GM23338 (cell line): ENCODE data around the gene DHRS3.

Source experiments
- CTCF ChIP-seq, 2 experiments: fragments of 200-600 bp in 1 of 2; sonication (generic) in 1 of 2; conservative IDR thresholded peaks; 2 replicates each; pipeline versions ENCODE4 v1.5.1 to v1.6.1; 2016 to 2017; ENCODE audit warnings: antibody characterized with exemption in 2 of 2, low read depth in 2 of 2, mild to moderate bottlenecking in 2 of 2, moderate library complexity in 1 of 2
- EZH2 ChIP-seq: fragments of 200-600 bp; sonication (generic); IDR thresholded peaks from one replicate; pipeline ENCODE4 v1.8.0; 2017; ENCODE audit warnings: antibody characterized with exemption, mild to moderate bottlenecking, low read depth; ENCODE audit not compliant: unreplicated experiment
- EZH2phosphoT487 ChIP-seq: fragments of 200-600 bp; sonication (generic); IDR thresholded peaks from one replicate; pipeline ENCODE4 v1.8.1; 2018; ENCODE audit warnings: antibody characterized with exemption; ENCODE audit not compliant: unreplicated experiment
- POLR2AphosphoS5 ChIP-seq: IDR thresholded peaks from 2 replicates; pipeline ENCODE4 v1.6.1; 2016; ENCODE audit warnings: antibody characterized with exemption, low read depth
- TF ChIP-seq, protein P1 (sequence below): IDR thresholded peaks from one replicate; pipeline ENCODE4 v1.6.1; 2018; ENCODE audit warnings: antibody characterized with exemption; ENCODE audit not compliant: unreplicated experiment

GRCh38 chr1:12661606-12662219 lies 43.7 kb upstream of the DHRS3 start:
- TF ChIP-seq CTCF (conservative IDR thresholded peaks at IDR 0.05; ENCODE audit: low read depth in 2 of 2) (no peak), EZH2phosphoT487 (no peak), EZH2 (no peak), POLR2AphosphoS5 (no peak)
- TF ChIP-seq, protein P1, sequence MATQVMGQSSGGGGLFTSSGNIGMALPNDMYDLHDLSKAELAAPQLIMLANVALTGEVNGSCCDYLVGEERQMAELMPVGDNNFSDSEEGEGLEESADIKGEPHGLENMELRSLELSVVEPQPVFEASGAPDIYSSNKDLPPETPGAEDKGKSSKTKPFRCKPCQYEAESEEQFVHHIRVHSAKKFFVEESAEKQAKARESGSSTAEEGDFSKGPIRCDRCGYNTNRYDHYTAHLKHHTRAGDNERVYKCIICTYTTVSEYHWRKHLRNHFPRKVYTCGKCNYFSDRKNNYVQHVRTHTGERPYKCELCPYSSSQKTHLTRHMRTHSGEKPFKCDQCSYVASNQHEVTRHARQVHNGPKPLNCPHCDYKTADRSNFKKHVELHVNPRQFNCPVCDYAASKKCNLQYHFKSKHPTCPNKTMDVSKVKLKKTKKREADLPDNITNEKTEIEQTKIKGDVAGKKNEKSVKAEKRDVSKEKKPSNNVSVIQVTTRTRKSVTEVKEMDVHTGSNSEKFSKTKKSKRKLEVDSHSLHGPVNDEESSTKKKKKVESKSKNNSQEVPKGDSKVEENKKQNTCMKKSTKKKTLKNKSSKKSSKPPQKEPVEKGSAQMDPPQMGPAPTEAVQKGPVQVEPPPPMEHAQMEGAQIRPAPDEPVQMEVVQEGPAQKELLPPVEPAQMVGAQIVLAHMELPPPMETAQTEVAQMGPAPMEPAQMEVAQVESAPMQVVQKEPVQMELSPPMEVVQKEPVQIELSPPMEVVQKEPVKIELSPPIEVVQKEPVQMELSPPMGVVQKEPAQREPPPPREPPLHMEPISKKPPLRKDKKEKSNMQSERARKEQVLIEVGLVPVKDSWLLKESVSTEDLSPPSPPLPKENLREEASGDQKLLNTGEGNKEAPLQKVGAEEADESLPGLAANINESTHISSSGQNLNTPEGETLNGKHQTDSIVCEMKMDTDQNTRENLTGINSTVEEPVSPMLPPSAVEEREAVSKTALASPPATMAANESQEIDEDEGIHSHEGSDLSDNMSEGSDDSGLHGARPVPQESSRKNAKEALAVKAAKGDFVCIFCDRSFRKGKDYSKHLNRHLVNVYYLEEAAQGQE, result no peak
